Putamen (tissue), 1 donor: Measurements from ENCODE around the gene CCNQ.

Source experiments
- DNase-seq: peaks from one replicate; pipeline ENCODE4 v3.0.0-alpha.2; 2016; ENCODE audit warnings: low spot score

Gene CCNQ

GRCh38 chrX:153576239-153576870, 22.6 kb downstream of the CCNQ start:
- no peak for DNase-seq

GRCh38 chrX:153573984-153574383, 25.0 kb downstream of the CCNQ start:
- DNase-seq, result no peak

DNA sequence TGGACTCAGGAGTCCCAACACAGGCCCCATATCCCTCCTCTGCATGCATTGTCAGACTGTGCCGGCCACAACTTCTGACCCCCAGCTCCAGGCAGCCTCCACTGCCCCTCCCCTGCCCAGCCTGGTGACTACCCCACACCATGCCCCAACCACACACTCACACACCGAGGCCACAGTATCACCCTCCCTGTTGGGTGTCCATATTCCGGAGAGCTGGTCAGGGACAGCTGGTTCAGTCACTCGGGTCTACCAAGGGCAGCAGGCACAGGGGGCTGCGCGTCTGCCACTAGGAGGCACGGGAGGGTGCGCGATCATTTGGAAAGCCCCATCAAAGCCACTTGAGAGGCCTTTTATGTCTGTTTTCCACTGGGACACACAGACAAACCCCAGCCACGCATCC, 26.3 kb downstream of the CCNQ start:
- no peak for DNase-seq

GRCh38 chrX:153571534-153571908, 27.4 kb downstream of the CCNQ start:
- DNase-seq, result no peak

- no peak for DNase-seq
These were observed 29.5 kb downstream of the CCNQ start for GRCh38 chrX:153569475-153569874.

DNA sequence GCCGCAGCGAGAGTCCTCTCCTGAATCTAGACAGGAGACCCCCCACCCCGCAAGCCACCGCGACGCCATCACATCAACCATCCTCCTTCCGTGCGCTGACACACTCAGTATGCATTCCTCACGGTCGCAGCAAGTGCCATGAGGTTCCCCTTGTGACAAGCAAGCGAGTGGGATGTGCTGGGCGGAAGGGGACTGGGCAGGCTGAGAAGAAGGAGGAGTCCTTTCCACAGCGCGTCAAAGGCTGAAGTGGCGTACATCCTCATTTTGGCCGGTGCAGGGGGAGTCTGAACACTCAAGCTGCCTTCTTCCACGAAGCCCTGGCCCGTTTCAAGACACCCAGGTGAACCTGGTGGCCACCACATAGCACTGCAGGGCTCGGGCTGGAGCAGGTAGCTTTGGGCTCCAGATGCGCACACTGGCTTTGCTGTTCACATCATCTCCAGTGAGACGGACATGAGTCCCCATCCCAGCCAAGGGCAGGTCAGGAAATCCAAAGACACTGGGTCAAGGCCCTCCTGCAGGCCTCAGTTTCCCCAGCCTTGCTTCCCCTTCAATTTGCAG, 30.4 kb downstream of the CCNQ start:
- no peak for DNase-seq

- no peak for DNase-seq
These were observed 32.9 kb downstream of the CCNQ start for GRCh38 chrX:153565996-153566580.

GRCh38 chrX:153564047-153564606, 34.8 kb downstream of the CCNQ start:
- DNase-seq, result no peak

- no peak for DNase-seq
These were observed 36.4 kb downstream of the CCNQ start for GRCh38 chrX:153562546-153562945.

DNA sequence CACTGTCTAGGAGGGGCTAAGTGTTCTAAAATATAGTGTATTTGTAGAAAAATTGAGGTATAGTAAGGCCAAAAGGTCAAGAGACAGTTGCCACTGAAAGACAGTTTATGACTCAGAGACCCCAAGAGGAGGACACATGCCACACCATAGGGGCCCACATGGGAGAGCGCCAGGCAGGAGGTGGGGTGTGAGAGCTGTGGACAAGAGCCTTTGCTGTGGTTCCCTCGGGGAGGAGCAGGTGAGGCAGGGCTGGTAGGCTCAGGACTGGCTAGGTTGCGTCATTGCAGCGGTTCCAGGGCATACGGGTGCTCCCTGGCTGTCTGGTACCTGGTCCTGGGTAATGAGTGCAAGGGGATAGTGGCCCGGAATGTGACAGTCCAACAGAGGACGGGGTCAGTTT, 37.6 kb downstream of the CCNQ start:
- DNase-seq, result no peak

DNA sequence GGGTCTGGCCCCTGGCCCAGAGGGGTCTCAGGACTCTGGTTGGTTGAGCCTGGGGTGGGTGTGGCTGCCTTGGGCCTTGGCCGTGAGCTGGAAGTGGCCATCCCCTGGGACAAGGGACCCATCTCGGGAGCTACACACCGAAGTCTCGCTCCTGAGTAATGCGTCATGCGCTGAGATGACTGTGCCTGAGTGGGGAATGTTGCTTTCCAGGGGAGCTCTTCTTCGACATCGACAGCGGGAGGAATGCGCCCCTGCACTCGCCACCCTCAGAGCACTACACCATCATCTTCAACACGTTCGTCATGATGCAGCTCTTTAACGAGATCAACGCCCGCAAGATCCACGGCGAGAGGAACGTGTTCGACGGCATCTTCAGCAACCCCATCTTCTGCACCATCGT, 38.5 kb downstream of the CCNQ start:
- DNase-seq, result peak; percentile 29

- no peak for DNase-seq
These were observed 38.9 kb downstream of the CCNQ start for GRCh38 chrX:153560000-153560399.

- DNase-seq, result no peak
These were observed 41.2 kb downstream of the CCNQ start for GRCh38 chrX:153557618-153558355.

DNA sequence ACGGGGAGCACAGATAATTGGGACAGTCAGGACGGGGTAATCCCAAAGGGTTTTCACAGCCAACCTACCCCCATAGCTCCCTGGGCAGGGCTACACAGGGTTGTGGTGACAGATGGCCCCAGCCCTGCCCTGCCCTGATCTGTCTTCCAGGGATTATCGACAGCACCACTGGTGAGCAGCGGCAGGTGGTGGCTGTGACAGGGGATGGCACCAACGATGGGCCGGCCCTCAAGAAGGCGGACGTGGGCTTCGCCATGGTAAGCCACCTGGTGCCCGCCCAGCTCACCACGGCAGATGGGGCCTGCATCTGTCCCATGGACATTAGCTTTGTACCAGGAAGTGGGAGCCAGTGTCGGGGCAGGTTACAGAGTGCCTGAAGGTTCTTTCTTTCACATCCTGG, 42.2 kb downstream of the CCNQ start:
- DNase-seq, result no peak

DNA sequence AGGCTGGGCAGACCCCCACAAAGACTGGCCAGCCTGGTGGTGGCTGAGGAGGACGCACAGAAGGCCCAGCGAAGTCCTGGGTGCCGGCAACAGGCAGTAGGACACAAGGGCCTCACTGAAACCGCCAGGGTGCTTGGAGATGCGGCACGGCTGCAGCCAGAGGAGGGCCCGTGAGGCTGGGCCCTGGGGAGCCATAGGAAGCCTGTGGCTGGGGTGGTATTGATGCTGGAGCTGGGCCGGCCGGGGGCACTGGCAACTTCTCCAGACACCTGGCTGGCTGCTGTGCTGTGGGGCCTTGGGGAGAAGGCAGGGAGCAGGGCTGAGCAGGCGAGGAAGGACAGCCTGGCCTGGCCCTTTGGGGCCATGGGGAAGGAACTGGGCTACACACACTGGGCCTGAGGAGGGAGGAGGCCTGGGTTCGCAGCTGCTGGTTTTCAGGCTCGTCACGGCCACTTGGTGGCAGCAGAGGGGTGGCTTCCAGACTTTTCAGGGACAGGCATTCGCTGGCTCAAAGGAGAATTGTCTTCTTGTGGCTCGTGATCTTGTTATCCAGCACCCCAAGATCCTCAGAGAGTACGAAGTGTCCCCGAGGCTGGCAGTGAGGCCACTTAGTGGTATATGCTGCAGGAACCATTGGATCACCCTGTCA, 44.3 kb downstream of the CCNQ start:
- DNase-seq, result peak; percentile 76

- no peak for DNase-seq
These were observed 47.8 kb downstream of the CCNQ start for GRCh38 chrX:153551135-153551534.

GRCh38 chrX:153549807-153550206, 49.1 kb downstream of the CCNQ start:
- DNase-seq, result no peak

DNA sequence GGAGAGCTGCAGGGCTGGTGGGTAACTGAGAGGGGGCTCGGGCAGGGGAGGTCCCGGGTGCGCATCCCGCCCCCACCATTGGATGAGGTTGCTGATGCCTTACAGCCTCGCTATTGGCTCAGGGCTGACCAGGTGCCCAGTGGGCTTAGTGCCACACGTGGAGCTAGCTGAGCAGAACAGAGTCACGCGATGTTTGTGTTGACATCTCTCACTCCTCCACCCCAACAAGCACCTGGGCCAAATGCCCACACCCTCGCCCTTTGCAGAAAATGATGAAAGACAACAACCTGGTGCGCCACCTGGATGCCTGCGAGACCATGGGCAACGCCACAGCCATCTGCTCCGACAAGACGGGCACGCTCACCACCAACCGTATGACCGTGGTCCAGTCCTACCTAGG, 49.7 kb downstream of the CCNQ start:
- DNase-seq, result no peak

- DNase-seq, result no peak
These were observed 51.7 kb downstream of the CCNQ start for GRCh38 chrX:153547195-153547594.

GRCh38 chrX:153546386-153546785, 52.6 kb downstream of the CCNQ start:
- no peak for DNase-seq

- no peak for DNase-seq
These were observed 54.2 kb downstream of the CCNQ start for GRCh38 chrX:153544727-153545126.

- DNase-seq, result no peak
These were observed 59.0 kb downstream of the CCNQ start for GRCh38 chrX:153539979-153540358.
